Activated T-cell treated with anti-CD3 and anti-CD28 coated beads for 24 hours (primary cell): ENCODE results near the gene PSMC4.
"Not testable (repeated sequence)": the region's sequence is repeated elsewhere in the genome, so short reads cannot be mapped to it uniquely, and the experiment has no call there.

Experiments used
- DNase-seq: peaks from one replicate; pipeline ENCODE4 v3.0.0-alpha.2; 2020; ENCODE audit warnings: low read depth

PSMC4 gene

DNA sequence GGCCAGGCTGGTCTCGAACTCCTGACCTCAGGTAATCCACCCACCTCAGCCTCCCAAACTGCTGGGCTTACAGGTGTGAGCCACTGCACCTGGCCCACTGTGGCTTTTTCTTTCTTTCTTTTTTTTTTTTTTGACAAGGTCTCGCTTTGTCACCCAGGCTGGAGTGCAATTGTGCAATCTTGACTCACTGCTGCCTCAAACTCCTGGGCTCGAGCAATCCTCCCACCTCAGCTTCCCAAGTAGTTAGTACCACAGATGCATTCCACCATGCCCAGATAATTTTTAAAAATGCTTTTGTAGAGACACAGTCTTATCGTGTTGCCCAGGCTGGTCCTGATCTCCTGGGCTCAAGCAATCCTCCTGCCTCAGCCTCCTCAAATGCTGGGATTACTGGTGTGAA lies 24.4 kb upstream of the PSMC4 start:
- DNase-seq = no peak

DNA sequence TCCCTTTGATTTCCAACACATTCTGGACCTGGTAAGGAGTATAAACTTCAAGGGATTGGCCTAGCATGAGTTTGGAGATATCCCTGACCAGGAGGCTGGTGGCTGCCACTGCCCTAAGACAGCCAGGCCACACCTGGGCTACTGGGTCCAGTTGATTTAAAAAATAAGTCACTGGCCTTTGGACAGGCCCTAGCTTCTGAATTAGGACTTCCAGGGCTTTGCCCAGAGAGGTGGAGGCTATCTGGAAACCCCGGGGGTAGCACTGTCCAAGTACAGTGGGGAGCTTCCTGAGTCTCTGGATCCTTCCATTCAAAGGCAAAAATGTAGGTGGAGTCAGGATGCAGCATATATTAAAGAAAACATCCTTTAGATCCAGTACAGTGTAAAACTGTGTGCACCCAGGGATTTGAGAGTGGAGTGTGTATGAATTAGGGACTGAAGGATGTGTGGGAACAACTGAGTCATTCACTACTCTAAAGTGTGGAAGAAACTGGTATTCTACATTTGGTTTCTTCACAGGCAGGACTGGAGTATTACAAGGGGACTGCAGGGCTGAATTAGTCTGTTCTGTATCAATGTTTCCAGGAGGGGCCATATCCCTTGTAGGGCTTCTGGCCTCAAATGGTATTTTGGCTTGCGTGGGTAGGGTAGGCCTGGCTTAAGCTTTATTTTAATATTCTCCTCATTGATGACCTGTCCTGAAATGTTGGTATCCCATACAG lies 21.8 kb upstream of the PSMC4 start:
- DNase-seq = no peak

- no peak for DNase-seq
Measured at GRCh38 chr19:39951065-39951650, 19.8 kb upstream of the PSMC4 start.

GRCh38 chr19:39951686-39952085 lies 19.3 kb upstream of the PSMC4 start:
- DNase-seq = no peak

DNA sequence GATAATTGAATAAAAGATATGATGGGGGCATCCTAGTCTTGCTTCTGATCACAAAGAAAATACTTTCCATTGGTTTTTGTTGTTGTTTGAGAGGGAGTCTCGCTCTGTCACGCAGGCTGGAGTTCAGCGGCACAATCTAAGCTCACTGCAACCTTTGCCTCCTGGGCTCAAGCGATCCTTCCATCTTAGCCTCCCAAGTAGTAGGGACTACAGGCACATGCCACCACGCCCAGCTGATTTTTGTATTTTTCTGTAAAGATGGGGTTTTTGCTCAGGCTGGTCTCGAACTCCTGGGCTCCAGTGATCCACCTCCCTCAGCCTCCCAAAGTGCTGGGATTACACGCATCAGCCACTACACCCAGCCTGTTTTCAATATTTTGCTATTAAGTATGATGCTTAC lies 17.1 kb upstream of the PSMC4 start:
- DNase-seq = no peak

- DNase-seq = not testable (repeated sequence)
Measured at GRCh38 chr19:39957886-39958285, 13.1 kb upstream of the PSMC4 start.

DNA sequence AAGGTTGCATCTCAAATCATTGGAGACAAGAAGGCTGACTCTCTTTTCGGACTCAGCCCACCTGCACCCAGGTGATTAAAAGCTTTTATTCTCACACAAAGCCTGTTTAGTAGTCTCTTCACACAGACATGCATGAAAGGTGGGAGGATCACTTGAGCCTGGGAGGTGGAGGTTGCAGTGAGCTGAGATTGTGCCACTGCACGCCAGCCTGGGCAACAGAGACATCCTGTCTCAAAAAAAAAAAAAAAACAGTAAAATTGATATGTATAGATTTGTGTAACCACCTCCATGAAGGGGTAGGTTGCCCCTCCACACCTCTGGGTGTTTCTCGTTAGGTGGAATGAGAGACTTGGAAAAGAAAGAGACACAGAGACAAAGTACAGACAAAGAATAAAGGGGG lies 12.0 kb upstream of the PSMC4 start:
- not testable (repeated sequence) for DNase-seq

GRCh38 chr19:39959407-39959806 lies 11.6 kb upstream of the PSMC4 start:
- not testable (repeated sequence) for DNase-seq

GRCh38 chr19:39963898-39964297 lies 7.1 kb upstream of the PSMC4 start:
- no peak for DNase-seq

GRCh38 chr19:39966617-39967016 lies 4.3 kb upstream of the PSMC4 start:
- no peak for DNase-seq

DNA sequence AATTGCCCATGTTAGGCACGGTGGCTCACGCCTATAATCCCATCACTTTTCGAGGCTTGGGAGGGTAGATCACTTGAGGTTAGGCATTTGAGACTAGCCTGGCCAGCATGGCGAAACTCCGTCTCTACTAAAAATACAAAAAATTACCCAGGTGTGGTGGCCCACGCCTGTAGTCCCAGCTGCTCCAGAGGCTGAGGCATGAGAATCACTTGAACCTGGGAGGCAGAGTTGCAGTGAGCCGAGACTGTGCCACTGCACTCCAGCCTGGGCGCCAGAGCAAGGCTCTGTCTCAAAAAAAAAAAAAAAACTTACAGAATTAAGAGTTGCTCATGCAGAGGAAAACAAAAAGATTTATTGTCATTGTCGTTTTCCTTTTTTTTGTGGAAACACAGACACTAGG lies 3.4 kb upstream of the PSMC4 start:
- DNase-seq = no peak

DNA sequence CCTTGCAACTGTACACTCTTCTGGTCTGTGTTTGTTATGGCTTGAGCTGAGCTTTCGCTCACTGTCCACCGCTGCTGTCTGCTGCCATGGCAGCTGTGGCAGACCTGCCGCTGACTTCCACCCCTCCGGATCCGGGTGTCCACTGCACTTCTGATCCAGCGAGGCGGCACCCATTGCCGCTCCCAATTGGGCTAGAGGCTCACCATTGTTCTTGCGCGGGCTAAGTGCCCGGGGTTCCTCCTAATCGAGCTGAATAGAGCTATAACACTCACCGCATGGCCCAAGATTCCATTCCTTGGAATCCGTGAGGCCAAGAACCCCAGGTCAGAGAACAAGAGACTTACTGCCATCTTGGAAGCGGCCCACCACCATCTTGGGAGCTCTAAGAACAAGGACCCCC lies 2.2 kb upstream of the PSMC4 start:
- no peak for DNase-seq

DNA sequence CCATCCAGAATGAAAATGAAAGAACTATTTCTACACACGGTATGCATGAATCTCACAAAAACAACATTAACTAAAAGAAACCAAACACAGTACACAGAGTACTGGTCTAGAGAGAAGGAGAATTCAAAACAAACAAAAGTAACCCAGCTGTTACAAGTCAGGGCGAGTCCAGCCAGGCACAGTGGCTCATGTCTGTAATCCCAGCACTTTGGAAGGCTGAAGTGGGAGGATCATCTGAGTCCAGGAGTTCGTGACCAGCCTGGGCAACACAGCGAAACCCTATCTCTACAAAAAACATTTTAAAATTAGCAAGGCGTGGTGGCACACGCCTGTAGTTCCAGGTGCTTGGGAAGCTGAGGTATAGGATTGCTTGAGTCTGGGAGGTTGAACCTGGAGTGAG lies 1.7 kb upstream of the PSMC4 start:
- no peak for DNase-seq

DNA sequence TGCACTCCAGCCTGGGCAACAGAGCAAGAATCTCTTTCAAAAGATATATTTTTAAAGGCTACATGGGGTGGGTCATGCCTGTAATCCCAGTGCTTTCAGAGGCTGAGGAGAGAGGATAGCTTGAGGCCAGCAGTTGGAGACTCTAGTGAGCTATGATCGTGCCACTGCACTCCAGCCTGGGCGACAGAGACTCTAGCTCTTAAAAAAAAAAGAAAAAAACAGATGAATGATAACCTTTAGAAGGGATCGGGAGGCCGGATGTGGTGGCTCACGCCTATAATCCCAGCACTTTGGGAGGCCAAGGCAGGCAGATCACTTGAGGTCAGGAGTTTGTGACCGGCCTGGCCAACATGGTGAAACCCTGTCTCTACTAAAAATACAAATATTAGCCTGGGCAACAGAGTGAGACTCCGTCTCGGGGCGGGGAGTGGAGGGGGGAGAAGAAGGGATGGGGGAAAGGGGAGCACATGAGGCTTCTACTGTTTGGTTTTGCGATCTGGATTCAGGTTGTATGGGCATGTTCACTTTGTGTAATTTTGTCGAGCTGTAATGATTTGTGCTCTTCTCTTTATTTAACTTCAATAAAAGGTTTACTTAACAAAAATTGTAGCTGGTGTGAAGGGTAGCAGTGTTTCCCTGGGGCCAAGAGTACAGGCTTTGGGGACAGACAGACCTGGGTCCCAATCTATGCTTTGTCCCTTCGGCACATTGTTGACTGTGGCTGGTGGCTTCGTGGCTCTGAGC lies 1.1 kb upstream of the PSMC4 start:
- no peak for DNase-seq

DNA sequence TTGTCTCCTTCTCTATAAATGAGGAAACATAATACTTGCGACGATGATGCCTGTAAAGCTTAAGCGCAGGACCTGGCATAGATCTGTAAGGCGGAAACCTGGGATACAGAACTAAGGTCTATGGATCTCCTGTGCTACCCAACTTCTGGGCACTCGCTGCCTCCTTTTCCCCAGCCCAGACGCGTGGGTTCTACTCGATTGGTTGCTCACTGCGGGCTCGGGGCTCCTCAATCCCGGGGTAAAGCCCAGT lies 615 bp upstream of the PSMC4 start:
- DNase-seq = no peak

- DNase-seq = no peak
Measured at GRCh38 chr19:39971380-39972035, 543 bp downstream of the PSMC4 start.

GRCh38 chr19:39974377-39975155 lies 3.6 kb downstream of the PSMC4 start:
- no peak for DNase-seq

DNA sequence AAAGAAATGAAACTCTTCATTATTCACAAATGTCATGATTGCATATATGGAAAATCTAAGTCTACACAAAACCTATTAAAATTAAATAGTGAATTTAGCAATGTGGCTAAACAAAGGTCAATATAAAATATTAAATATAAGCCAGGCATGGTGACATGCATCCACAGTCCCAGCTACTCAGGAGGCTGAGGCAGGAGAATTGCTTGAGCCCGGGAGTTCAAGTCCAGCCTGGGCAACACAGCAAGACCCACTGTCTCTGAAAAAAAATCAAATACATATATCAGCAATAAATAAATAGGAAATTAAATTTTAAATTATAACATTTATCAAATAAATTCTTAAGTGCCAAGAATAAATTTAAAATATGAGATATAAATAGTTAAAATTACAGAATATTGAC lies 11.9 kb downstream of the PSMC4 start:
- DNase-seq = no peak

GRCh38 chr19:39983695-39984300 lies 12.8 kb downstream of the PSMC4 start:
- DNase-seq = no peak

DNA sequence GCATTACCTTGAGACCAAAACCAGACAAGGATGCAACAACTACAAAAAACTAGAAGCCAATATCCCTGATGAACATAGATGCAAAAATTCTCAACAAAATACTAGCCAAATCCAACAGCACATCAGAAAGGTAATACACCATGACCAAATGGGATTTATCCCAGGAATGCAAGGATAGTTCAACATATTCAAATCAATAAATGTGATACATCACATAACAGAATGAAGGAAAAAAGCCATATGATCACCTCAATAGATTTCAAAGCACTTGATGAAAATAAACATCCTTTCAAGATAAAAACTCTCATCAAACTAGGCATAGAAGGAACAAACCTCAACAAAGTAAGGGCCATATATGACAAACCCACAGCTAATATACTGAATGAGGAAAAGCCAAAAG lies 15.7 kb downstream of the PSMC4 start:
- DNase-seq = no peak

DNA sequence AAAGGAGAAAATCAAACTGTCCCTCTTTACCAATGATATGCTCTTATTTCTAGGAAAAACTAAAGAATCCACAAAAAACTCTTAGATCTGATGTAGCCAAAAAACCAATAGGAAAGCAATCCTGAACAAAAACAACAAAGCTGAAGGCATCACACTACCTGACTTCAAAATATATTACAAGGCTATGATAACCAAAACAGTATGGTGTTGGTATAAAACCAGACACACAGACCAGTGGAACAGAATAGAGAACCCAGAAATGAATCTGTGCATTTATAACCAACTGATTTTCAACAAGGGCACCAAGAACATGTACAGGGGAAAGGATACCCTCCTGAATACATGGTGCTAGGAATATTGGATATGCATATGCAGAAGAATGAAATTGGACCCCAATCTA lies 16.2 kb downstream of the PSMC4 start:
- no peak for DNase-seq

- DNase-seq = no peak
Measured at GRCh38 chr19:39987596-39987995, 16.6 kb downstream of the PSMC4 start.
